ENCODE results near the gene ADCY1.

Gene ADCY1

GRCh38 chr7:45649560-45650346, 75.6 kb downstream of the ADCY1 start:
- Histone ChIP-seq H3K79me2 (ENCODE audit: low read length) (no peaks in the 10 kb centered on the region), H3K4me3 (ENCODE audit: low read length) (no peak overlapping the region), H4K20me1 (ENCODE audit: insufficient read depth, low read length) (no peaks in the 10 kb centered on the region), H3K9ac (ENCODE audit: low read length) (no peak overlapping the region), H3K36me3 (replicated peaks; ENCODE audit: low read depth, low read length) (no peaks in the 10 kb centered on the region), H3K4me1 (ENCODE audit: low read length) (no peaks in the 10 kb centered on the region), H3K27ac (ENCODE audit: low read length) (no peak overlapping the region), H3K27me3 (ENCODE audit: low read depth, low read length) (no peaks in the 10 kb centered on the region), H2AFZ (ENCODE audit: low read depth, low read length) (no peak overlapping the region), H3K4me2 (ENCODE audit: low read length) (no peak overlapping the region), H3K9me3 (ENCODE audit: insufficient read depth, low read length) (no peaks in the 10 kb centered on the region)
- TF ChIP-seq EZH2phosphoT487 (IDR thresholded peaks at IDR 0.05; ENCODE audit: low read depth) (no peak), CTCF (IDR thresholded peaks at IDR 0.05; ENCODE audit: low read depth, low read length) (no peak)

GRCh38 chr7:45650404-45651394, 76.5 kb downstream of the ADCY1 start:
- Histone ChIP-seq H2AFZ (ENCODE audit: low read depth, low read length) (no peak overlapping the region), H3K9ac (ENCODE audit: low read length) (no peak overlapping the region), H3K79me2 (ENCODE audit: low read length) (no peaks in the 10 kb centered on the region), H3K4me2 (ENCODE audit: low read length) (no peak overlapping the region), H3K4me3 (ENCODE audit: low read length) (no peak overlapping the region), H3K27me3 (ENCODE audit: low read depth, low read length) (no peaks in the 10 kb centered on the region), H4K20me1 (ENCODE audit: insufficient read depth, low read length) (no peaks in the 10 kb centered on the region), H3K27ac (ENCODE audit: low read length) (no peak overlapping the region), H3K4me1 (ENCODE audit: low read length) (no peaks in the 10 kb centered on the region), H3K36me3 (replicated peaks; ENCODE audit: low read depth, low read length) (no peaks in the 10 kb centered on the region), H3K9me3 (ENCODE audit: insufficient read depth, low read length) (no peaks in the 10 kb centered on the region)
- TF ChIP-seq CTCF (IDR thresholded peaks at IDR 0.05; ENCODE audit: low read depth, low read length) = no peak
- TF ChIP-seq EZH2phosphoT487 (IDR thresholded peaks at IDR 0.05; ENCODE audit: low read depth) = no peak

- no peak overlapping the region for H3K27ac ChIP-seq (ENCODE audit: low read length)
- no peak for TF ChIP-seq EZH2phosphoT487 (IDR thresholded peaks at IDR 0.05; ENCODE audit: low read depth)
- TF ChIP-seq CTCF (IDR thresholded peaks at IDR 0.05; ENCODE audit: low read depth, low read length) = no peak
Observed at GRCh38 chr7:45651540-45651939, 77.4 kb downstream of the ADCY1 start.

GRCh38 chr7:45652630-45653029, 78.5 kb downstream of the ADCY1 start:
- TF ChIP-seq EZH2phosphoT487 (IDR thresholded peaks at IDR 0.05; ENCODE audit: low read depth) (no peak), CTCF (IDR thresholded peaks at IDR 0.05; ENCODE audit: low read depth, low read length) (no peak)
- no peak overlapping the region for H2AFZ ChIP-seq (ENCODE audit: low read depth, low read length)
- no peak overlapping the region for H3K4me2 ChIP-seq (ENCODE audit: low read length)
- H3K4me1 ChIP-seq (ENCODE audit: low read length) = no peaks in the 10 kb centered on the region
- no peak overlapping the region for H3K9ac ChIP-seq (ENCODE audit: low read length)
- no peak overlapping the region for H3K4me3 ChIP-seq (ENCODE audit: low read length)
- H3K36me3 ChIP-seq (replicated peaks; ENCODE audit: low read depth, low read length) = no peaks in the 10 kb centered on the region
- no peak overlapping the region for H3K27ac ChIP-seq (ENCODE audit: low read length)
- H3K79me2 ChIP-seq (ENCODE audit: low read length) = no peaks in the 10 kb centered on the region
- no peaks in the 10 kb centered on the region for H3K27me3 ChIP-seq (ENCODE audit: low read depth, low read length)
- no peaks in the 10 kb centered on the region for H4K20me1 ChIP-seq (ENCODE audit: insufficient read depth, low read length)
- no peaks in the 10 kb centered on the region for H3K9me3 ChIP-seq (ENCODE audit: insufficient read depth, low read length)

More at GRCh38 chr7:45651540-45651939, 77.4 kb downstream of the ADCY1 start:
- Histone ChIP-seq H4K20me1 (ENCODE audit: insufficient read depth, low read length) (no peaks in the 10 kb centered on the region), H3K36me3 (replicated peaks; ENCODE audit: low read depth, low read length) (no peaks in the 10 kb centered on the region), H3K9ac (ENCODE audit: low read length) (no peak overlapping the region), H3K4me2 (ENCODE audit: low read length) (no peak overlapping the region), H3K4me1 (ENCODE audit: low read length) (no peaks in the 10 kb centered on the region), H3K27me3 (ENCODE audit: low read depth, low read length) (no peaks in the 10 kb centered on the region), H3K9me3 (ENCODE audit: insufficient read depth, low read length) (no peaks in the 10 kb centered on the region), H3K4me3 (ENCODE audit: low read length) (no peak overlapping the region), H3K79me2 (ENCODE audit: low read length) (no peaks in the 10 kb centered on the region), H2AFZ (ENCODE audit: low read depth, low read length) (no peak overlapping the region)

Measured in OCI-LY3 (cell line).